Measurements from ENCODE around the gene PRADC1.

The PRADC1 gene

GRCh38 chr2:73212448-73213176 is 20.4 kb downstream of the PRADC1 start:
- peak; percentile 87 for TF ChIP-seq CTCF (conservative IDR thresholded peaks at IDR 0.05; ENCODE audit: low read length)
- H3K4me3 ChIP-seq (ENCODE audit: low read length) = no peak overlapping the region
- peak; percentile 91 for DNase-seq (ENCODE audit: low read depth)

GRCh38 chr2:73212098-73212447 is 21.0 kb downstream of the PRADC1 start:
- TF ChIP-seq CTCF (conservative IDR thresholded peaks at IDR 0.05; ENCODE audit: low read length) = no peak
- no peak for DNase-seq (ENCODE audit: low read depth)
- no peak overlapping the region for H3K4me3 ChIP-seq (ENCODE audit: low read length)

- no peak for DNase-seq (ENCODE audit: low read depth)
- TF ChIP-seq CTCF (conservative IDR thresholded peaks at IDR 0.05; ENCODE audit: low read length) = no peak
- no peak overlapping the region for H3K4me3 ChIP-seq (ENCODE audit: low read length)
These were observed 22.3 kb downstream of the PRADC1 start for GRCh38 chr2:73210696-73211095.

GRCh38 chr2:73210019-73210418 is 23.0 kb downstream of the PRADC1 start:
- H3K4me3 ChIP-seq (ENCODE audit: low read length) = no peak overlapping the region
- DNase-seq (ENCODE audit: low read depth) = no peak
- no peak for TF ChIP-seq CTCF (conservative IDR thresholded peaks at IDR 0.05; ENCODE audit: low read length)

- DNase-seq (ENCODE audit: low read depth) = no peak
- no peak for TF ChIP-seq CTCF (conservative IDR thresholded peaks at IDR 0.05; ENCODE audit: low read length)
- H3K4me3 ChIP-seq (ENCODE audit: low read length) = no peak overlapping the region
These were observed 24.8 kb downstream of the PRADC1 start for GRCh38 chr2:73208258-73208657.

GRCh38 chr2:73205611-73206010 is 27.4 kb downstream of the PRADC1 start:
- peak; percentile 84 for DNase-seq (ENCODE audit: low read depth)
- no peak for TF ChIP-seq CTCF (conservative IDR thresholded peaks at IDR 0.05; ENCODE audit: low read length)
- no peak overlapping the region for H3K4me3 ChIP-seq (ENCODE audit: low read length)

GRCh38 chr2:73203055-73203681 is 29.9 kb downstream of the PRADC1 start:
- H3K4me3 ChIP-seq (ENCODE audit: low read length) = no peak overlapping the region
- DNase-seq (ENCODE audit: low read depth) = no peak
- TF ChIP-seq CTCF (conservative IDR thresholded peaks at IDR 0.05; ENCODE audit: low read length) = no peak

Measured in AG10803 (cell line).